Activated CD8-positive, alpha-beta memory T cell treated with anti-CD3 and anti-CD28 coated beads for 4 hours (primary cell): ENCODE measurements around the gene IL20RA.
A peak's percentile ranks its signal among the peaks of the same experiment; 100 is the strongest.
"Not testable (repeated sequence)": the region's sequence is repeated elsewhere in the genome, so short reads cannot be mapped to it uniquely, and the experiment has no call there.

Source experiments
- DNase-seq, 2 donors: peaks; one replicate each; pipeline ENCODE4 v3.0.0-alpha.2; 2020; ENCODE audit warnings: low read depth in 2 of 2

IL20RA gene, protein sequence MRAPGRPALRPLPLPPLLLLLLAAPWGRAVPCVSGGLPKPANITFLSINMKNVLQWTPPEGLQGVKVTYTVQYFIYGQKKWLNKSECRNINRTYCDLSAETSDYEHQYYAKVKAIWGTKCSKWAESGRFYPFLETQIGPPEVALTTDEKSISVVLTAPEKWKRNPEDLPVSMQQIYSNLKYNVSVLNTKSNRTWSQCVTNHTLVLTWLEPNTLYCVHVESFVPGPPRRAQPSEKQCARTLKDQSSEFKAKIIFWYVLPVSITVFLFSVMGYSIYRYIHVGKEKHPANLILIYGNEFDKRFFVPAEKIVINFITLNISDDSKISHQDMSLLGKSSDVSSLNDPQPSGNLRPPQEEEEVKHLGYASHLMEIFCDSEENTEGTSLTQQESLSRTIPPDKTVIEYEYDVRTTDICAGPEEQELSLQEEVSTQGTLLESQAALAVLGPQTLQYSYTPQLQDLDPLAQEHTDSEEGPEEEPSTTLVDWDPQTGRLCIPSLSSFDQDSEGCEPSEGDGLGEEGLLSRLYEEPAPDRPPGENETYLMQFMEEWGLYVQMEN

DNA sequence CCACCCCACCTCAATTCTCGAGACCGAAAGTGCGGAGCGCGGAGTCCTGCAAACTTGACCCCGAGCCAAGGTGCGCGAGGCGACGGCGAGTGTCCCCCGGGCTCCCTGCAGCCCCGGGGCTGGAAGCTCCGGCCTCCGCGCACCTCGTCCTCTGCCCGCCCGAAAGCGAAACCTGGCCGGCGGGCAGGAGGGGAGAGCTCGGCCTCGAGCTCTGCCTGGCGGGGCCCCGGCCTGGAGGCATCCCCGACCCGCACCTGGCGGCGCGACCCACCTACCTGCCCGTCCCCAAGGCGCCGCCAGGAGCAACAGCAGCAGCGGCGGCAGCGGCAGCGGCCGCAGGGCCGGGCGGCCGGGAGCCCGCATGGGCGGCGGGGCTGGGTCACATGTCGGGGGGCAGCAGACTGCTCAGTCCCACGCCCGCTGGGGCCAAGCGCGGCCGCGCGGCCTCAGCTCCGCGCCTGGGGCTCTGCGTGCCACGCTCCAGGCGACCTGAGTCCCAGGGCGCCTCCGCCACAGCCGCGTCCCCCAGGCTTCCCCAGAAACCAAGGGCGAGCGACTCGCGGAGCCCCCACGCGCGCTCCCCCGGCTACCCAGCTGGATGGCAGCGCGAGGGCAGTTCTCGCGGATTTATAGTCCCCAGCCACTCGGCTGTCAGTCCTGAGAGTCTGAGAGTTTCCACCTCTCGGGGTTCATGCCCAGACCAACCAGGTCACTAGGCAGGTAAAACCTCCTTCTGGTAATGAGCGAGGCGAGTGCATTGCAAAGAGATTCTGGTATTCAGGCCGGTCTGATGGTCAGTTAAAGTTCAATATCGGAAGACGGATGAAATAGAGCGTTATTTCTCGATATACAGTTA lies at the start of gene IL20RA:
Gene IL20RA, minus strand, starts transcription at position 600 of the 856 bp plus-strand sequence. Its CDS starts 237 bp downstream, at position 363.
- DNase-seq, result no peak

DNA sequence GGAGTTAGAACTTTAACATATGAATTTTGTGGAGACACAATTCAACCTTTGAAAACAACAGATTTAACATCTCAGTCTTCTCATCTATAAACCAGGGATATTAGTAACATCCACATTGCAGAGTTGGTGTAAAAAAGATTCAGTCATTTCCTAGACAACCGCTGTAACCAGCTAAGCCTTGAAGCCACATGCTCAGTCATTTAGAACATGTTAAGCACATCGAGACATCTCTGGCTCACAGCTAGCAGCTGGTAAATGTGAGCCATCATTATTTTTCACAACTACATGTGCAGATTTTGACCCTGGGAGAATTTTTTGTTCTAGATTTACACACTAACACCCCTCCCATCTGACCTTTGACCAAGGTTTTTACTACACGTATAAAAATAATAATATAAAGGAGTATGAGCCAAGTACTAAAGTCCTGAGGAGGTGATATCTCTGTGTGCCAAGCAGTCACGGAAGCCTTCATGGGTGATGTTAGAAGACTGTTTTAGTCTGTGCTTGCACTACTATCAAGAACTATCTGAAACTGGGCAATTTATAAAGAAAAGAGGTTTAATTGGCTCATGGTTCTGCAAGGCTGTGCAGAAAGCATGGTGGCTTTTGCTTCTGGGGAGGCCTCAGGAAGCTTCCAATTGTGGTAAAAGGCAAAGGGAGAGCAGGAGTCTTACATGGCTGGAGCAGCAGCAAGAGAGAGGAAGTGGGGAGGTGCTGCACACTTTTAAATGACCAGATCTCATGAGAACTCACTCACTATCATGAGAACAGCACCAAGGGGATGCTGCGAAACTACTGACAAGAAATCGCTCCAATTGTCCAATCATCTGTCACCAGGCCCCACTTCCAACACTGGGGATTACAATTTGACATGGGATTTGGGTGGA lies 48.7 kb upstream of the IL20RA start:
- DNase-seq, result no peak

DNA sequence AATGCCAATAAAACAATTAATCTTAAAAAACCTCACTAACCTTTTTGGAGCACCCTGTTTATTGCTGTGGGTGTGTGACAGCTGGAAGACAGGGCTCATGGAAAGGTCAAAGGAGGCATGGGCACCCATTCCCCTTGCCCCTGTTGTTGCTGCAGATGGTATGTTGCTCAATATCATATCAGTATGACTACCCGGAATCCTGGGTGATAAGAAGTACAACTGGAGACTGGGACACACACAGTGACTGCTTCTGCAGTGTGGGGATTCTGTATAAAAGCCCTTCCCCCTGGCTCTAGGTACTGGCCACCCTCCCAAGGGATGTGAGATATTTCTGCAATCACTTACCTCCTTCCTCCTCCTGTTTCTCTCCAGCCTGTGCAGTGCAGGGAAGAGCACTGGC lies 47.3 kb upstream of the IL20RA start:
- DNase-seq, result no peak

DNA sequence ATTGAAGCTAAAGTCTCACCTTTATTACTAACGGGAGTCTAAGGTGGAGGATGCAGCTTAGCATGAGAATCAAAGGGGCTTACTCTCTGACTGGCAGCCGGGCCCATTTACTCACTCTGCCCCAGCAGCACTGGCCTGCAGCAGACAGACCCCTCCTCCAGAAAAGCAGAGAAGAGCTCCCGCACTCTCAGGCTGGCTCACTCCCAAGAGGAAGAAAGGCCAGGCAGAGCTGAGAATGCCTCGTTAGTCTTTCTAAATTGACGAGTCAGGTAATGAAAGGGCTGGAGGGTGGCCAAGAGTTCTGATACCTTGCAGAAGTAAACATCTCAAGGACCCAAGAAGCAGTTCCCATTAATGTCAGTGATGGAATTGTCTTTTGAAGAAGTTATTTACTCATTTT lies 44.5 kb upstream of the IL20RA start:
- DNase-seq, result no peak

DNA sequence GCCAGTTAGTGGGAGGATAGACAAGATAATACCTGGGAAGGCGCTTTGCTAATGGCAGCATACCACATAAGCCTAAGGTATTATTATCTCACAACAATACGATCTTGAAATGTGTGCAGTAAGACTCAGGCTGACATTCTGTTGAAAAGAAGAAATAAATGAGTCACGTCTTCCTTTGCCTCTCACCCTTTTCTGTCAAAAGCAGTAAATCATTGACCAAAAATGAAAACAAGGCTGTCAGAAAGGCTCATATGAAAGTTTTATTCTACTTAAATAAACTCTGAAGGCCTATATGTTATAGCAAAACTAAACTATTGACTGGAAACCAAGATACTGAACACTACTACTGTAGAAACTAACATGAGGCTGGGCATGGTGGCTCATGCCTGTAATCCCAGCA lies 43.1 kb upstream of the IL20RA start:
- DNase-seq, result no peak

DNA sequence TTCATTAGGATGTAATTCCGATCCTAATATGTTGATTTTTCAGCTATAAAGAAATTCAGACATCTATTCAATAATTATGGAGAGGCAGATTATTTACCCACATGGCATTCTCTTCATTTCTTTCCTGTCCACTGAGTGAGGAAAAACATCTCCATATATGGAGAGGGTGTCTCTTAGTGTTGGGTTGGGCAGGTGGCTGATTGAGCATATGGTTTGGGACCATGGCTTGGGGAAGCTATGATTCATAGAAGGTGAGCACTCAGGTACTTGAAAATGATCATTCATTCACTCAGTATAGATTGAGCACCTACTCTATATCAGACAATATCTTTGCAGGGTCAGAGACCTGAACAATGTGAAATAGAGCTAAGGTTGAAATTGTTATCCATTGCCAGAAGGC lies 41.3 kb upstream of the IL20RA start:
- DNase-seq, result no peak

DNA sequence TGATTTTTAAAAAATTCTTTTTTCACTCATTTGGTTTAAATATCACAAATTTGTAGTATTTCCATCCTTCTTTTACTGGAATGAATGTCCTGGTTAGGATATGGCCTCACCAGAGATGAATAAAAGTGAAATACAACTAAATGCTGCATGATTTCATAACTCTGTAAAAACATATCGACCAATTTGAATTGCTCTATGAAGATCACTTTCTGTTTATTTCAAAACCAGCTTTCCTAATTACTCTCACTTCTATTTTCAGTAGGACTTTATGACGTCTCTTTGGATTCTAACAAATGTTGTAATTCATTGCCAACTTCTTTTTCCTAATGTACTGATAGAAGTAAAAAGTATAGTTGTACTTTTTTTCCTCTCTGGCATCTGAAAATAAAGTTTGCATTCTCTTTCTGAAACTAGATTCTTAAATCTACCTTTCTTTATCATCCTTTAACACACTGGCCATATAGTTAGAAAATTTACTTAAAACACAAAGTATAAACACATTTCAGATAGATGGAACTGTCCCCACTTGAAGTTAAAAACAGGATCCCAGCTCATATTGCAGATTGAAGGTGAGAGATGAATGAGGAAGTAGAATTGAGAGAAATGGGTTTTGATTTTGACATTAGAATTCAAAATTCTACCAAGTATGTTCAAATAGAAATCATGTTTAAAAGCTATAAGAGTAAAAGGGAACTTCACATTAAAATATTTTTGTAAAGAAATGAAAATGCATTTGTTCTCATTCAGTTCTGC lies 40.3 kb upstream of the IL20RA start:
- DNase-seq, result no peak

DNA sequence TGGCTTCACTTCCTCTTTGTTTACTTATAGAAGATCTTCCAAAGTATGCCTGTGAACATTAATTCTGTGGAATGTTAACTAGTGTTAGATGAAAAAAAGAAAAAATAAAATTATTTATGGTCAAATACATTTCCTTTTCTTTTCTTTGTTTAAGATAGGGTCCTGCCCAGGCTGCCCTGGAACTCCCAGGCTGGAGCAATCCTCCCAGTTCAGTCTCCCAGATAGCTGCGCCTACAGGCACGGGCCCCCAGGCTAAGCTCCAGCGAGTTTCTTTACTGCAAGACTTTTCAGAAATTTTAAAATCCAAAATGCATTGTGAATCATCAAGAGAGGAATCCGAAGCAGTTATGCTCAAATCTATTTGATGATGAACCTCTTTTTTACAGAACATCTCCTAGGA lies 39.3 kb upstream of the IL20RA start:
- no peak for DNase-seq

DNA sequence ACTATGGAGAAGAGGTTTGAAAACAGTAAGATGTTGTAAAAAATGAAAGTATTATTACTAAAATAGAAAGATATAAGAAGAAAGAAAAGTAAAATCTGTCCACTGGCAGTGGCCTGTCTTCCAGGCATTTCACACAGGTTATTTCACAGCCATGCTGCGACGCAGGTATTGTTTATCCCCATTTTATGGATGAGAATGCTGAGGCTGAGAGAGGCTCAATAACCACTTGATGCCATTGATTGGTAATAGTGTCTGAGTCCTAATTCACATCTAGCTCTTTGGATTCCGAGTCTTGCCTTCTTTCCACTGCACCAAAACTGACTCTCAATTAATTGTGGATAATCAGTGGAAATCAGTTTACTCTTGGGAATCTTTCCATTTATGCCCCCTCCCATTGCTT lies 37.2 kb upstream of the IL20RA start:
- DNase-seq, result no peak

DNA sequence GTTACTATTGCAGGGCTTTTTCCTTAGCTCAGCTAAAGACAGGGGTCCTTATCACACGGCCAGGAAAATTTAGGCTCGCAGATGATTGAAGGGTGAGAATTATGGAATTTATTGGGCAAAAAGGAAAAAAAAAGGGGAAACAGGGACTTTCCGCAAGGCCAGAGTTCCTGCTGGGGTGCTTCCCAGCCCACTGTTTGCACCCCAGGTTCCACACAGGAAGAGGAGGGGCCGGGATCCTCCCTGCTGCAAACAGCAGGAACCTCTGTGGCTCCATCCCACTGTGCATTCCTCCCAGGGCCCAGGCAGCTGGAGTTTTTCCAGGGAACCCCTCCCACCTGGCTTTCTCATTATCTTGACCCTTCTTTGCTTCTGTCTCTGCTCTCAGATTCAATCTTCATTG lies 35.9 kb upstream of the IL20RA start:
- no peak for DNase-seq

DNA sequence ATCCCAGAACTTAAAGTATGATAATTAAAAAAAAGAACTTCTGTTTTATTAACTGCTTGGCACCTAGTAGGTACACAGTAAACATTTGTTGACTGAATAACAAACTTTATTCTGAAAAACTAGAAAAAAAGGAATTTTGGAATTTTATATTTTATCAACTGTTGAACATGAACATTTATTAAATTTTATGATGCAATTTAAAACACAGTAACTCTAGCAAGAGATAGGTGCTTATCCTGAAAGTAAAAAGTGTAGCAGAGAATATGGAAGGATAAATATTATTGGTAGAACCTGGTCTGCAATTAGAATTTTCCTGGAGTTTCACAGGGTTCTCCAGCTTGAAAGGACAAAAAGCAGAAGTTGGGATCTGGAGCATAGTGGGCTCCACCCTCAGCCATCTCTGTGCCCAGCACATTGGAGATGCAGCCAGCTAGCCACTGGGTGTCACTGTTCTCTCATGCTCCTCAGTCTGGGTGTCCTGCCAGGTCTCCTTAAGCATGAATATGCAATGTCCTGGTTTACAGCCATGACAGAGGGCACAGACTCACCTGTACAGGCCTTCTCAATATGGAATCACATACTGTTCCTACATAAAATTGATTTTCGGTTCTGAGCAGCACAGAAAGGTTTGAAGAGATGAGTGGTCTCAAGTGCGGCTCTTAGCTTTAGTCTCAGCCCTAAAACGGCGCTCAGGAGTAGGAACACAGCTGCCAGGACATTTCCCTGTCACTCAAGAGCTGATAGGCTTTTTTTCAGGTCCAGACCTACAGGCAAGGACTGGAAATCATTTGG lies 31.7 kb upstream of the IL20RA start:
- peak in 1 of 2 donors; percentile 6 for DNase-seq

DNA sequence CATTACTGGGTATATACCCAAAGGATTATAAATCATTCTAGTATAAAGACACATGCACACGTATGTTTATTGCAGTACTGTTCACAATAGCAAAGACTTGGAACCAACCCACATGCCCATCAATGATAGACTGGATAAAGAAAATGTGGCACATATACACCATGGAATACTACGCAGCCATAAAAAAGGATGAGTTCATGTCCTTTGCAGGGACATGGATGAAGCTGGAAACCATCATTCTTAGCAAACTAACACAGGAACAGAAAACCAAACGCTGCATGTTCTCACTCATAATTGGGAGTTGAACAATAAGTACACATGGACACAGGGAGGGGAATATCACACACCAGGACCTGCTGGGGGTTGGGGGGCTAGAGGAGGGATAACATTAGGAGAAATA lies 31.0 kb upstream of the IL20RA start:
- not testable (repeated sequence) for DNase-seq

DNA sequence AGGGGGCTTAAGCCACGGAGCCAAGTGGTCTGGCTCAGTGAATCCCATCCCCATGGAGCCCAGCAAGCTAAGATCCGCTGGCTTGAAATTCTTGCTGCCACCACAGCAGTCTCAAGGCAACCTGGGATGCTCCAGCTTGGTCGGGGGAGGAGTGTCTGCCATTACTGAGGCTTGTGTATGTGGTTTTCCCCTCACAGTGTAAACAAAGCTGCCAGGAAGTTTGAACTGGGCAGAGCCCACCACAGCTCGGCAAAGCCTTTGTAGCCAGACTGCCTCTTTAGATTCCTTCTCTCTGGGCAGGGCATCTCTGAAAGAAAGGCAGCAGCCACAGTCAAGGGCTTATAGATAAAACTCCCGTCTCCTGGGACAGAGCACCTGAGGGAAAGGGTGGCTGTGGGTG lies 25.5 kb upstream of the IL20RA start:
- no peak for DNase-seq

DNA sequence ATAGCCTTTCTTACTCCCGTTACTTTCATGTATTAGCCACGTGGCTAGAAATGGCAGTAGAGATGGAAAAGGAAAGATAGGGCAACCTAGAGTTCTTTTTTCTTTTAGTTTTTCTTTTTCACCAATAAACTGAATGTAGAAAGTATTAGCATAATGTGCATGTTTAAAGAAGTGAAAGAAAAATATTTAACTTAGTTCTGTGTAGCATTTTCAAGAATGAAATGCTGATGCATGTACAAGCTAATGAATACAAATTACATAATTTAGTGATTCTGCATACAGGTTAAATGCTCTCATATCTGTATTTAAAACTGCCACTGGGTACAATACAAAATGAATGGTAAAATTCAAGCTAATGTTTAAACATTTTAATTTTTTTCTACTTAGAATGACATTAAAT lies 22.6 kb upstream of the IL20RA start:
- no peak for DNase-seq

DNA sequence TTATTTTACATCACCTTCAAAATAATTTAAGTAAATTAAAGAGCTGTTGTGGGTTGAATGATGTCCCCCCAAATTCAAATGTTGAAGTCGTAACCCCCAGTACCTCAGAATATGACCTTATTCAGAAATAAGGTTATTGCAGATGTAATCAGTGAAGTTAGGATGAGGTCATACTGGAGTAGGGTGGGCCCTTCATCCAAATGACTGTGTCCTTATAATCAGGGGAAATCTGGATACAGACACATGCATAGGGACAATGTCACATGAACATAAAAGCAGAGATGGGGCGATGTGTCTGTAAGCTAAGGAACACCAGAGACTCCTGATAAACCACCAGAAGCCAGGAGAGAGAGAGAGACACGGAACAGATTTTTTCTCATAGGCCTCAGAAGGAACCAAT lies 13.3 kb upstream of the IL20RA start:
- no peak for DNase-seq

DNA sequence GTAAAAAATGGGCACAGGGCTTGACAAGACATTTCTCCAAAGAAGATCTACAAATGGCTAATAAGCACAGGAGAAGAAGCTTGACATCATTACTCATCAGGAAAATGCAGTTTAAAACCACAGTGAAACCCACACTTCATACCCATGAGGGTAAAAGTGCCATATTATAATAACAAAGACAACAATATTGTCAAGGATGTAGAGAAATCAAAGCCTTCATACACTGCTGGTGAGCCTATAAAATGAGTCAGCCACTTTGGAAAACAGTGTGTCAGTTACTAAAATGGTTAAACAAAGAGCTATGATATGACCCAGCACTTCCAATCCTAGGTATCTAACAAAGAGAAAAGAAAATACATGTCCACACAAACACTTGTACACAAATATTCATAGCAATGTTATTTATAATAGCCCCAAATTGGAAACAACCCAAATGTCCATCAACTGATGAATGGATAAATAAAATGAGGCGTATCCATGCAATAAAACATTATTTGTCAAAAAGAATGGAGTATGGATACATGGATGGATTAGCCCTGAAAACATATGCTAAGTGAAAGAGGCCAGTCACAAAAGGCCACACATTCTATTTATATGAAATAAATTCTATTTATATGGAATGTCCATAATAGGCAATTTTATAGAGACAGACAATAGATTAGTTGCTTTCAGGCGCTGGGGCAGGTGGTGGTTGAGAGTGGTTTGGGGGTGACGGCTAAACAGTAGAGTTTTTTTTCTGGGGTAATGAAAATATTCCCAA lies 11.5 kb upstream of the IL20RA start:
- no peak for DNase-seq

DNA sequence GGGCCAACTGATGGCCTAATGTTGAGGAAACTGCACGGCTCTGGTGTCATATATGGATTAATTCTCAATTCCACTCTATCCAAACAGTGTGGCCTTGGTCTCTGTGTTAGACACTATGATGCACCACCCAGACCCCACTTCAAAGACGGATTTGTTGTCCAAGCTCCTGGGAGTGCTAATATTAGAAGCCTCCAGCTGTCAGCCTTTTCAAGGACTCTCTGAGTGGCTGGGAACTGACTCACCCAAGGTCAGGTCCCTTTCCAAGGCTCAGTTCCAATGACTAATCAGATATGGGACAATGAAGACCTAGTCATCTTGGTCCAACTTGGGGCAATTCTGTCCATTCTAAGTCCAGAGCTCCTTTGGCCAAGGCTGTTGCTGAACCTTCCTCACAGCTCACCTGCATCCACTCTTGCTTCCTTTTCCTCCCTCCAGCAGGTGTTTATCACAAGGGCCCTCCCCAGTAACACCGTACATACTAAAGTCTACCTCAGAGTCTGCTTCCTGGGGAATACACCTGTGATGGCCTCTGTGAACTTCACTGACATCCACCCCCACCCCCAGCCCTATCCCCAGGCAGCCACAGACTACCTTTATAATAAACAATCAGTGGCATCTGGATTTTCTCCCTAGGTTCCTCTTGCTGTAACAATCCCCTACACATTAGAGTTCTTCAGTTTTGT lies 7.2 kb upstream of the IL20RA start:
- no peak for DNase-seq

DNA sequence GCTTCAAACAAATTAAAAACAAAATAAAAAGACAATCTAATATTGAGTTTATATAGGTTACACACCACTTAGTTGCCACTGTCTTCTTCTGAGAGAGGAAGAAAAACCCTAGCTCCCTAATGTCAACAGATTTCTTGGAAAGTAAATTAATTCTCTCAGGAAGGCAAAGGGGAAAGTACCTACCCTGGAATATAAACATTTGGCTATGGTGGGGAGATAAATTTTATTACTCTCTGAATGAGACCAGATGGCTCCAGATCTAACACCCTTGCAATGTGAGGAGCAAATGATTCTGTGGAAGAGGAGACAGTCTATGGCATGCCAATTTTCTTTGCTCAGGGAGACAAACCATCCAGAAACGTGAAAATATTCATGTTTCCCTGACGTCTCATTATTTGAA lies 4.3 kb upstream of the IL20RA start:
- DNase-seq, result no peak

DNA sequence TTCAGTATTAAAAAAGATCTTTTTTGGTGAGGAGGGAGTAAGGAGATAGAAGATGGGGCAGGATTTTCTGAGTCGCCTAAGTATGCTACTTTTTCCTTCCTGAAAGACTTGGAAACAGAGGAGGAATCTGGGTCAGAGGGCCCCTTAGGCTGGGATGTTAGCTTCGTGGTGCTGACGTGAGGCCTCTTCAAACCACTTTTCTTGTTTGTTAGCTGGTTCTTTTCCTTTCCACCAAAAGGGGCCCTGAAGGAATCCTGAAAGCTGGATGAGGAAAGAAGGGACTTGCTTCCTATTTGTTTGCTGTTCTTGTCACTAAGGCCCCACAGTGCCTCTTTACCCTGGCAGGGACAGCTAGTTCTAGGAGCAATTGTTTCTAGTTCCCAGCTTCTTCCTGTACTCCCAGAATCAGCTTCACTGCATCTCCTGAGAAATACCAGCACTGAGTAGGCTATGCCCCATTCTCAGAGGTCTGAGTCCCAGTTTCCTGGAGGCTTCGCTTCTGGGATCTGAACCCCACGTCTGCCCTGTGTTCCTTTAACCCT lies 2.2 kb upstream of the IL20RA start:
- DNase-seq, result no peak
